GM12875 (cell line): Measurements from ENCODE around the gene KRTAP1-4.

Source experiments
- H3K4me3 ChIP-seq: one replicate; pipeline ENCODE4 v1.5.1; 2011; ENCODE audit warnings: low read depth, low read length, control low read depth
- TF ChIP-seq, protein P1 (sequence below): IDR thresholded peaks from 2 replicates; pipeline ENCODE4 v1.5.1; 2011; ENCODE audit warnings: low read depth, mild to moderate bottlenecking, control low read depth, inconsistent platforms, low read length, moderate library complexity, borderline replicate concordance; ENCODE audit not compliant: insufficient read depth

The KRTAP1-4 gene

DNA sequence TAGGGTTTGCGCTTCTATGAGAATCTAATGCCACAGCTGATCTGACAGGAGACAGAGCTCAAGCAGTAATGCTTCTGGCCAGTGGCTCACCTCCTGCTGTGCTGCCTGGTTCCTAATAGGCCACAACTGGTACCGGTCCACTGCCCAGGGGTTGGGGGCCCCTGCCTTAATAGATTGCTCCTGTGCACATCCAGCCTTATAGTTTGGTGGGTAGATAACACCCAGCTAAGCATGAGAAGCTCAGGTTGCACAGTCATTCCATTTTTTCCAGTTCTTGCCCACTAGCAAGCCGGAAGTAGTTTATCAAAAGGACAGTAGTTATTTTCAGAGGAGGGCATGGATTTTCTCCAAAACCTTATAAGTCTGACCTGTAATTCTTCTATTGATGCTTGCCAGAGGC, 10.6 kb downstream of the KRTAP1-4 start:
- TF ChIP-seq, protein P1, sequence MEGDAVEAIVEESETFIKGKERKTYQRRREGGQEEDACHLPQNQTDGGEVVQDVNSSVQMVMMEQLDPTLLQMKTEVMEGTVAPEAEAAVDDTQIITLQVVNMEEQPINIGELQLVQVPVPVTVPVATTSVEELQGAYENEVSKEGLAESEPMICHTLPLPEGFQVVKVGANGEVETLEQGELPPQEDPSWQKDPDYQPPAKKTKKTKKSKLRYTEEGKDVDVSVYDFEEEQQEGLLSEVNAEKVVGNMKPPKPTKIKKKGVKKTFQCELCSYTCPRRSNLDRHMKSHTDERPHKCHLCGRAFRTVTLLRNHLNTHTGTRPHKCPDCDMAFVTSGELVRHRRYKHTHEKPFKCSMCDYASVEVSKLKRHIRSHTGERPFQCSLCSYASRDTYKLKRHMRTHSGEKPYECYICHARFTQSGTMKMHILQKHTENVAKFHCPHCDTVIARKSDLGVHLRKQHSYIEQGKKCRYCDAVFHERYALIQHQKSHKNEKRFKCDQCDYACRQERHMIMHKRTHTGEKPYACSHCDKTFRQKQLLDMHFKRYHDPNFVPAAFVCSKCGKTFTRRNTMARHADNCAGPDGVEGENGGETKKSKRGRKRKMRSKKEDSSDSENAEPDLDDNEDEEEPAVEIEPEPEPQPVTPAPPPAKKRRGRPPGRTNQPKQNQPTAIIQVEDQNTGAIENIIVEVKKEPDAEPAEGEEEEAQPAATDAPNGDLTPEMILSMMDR, result no peak
- no peak overlapping the region for H3K4me3 ChIP-seq

DNA sequence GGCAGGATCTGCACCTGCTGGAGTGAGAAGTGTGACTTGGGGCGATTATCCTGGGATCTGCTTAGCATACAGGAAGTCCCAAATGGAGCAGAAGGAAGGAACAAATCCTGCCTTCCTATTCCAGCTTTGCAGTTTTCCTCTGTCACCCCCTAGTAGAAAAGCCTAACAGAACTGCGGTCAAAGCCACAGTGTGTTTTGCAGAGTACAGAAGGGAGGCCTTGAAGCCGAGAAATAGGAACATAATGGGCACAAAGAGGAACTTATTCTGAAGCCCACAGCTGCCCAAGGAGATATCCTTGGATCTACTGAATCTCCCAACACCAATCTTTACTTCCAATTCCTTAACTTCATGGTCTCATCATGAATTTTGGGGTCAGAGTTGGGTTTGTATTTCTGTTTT, 11.5 kb downstream of the KRTAP1-4 start:
- no peak overlapping the region for H3K4me3 ChIP-seq
- TF ChIP-seq, protein P1, result no peak

DNA sequence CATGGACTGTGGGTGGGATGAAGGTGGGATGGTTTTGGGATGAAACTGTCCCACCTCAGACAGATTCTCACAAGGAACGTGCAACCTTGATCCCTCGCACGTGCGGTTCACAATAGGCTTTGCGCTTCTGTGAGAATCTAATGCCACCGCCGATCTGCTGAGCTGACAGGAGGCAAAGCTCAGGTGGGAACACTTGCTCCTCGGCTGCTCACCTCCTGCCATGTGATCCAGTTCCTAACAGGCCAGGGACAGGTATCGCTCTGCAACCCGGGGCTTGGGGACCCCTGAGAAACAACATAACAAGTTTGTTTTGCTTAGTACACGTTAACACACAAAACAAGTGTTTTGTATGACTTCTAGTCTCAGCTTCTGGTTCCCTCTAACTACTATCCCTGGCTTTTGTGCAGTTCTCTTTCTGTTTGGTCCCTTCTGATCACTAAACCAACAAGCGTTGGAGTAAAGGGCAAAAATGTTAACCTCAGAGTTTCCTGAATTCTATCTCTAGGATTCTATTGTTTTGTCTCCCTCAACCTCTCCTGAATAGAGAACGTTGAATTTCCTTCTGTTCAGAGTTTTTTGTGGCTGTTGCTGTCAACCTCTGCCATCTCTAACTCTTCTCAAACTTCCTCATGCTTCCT, 13.3 kb downstream of the KRTAP1-4 start:
- no peak overlapping the region for H3K4me3 ChIP-seq
- TF ChIP-seq, protein P1, result no peak

DNA sequence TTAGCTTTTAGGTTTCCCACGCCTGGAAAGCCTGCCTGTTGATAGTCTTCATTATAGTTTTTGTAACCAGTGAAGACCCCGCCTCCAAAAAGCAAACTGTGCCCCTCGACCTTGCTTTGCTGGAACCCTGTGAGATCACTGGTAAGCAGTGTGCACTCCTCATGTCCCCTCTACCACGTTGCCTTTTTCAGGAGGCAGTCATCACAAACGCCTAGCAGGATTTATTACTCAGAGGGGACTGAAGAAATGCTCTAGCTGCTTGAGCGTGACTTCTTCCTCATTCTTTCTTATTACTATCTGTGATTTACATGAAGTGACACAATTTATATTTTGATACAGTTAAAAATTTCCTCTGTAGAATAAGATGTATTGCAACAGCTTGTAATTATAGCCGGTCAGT, 14.5 kb downstream of the KRTAP1-4 start:
- no peak overlapping the region for H3K4me3 ChIP-seq
- TF ChIP-seq, protein P1, result no peak

DNA sequence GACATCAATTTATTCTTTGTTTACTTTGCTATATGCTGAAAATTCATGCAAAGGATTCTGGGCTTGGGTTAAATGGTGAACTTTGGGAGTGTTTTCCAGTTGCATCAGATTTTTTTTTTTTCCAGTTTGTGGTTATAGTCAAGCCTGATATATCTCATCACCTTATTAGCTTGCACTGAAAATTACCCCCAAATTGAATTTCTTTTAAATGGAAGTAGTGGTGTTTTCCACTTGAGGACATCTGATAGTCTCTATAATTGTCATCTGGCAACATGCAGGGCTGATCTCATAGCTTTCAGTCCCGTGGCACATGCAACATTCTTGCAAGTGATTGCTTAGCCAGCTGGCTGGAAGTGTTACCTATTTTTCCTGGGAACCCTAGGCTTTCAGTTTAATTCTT, 16.4 kb downstream of the KRTAP1-4 start:
- H3K4me3 ChIP-seq, result no peak overlapping the region
- TF ChIP-seq, protein P1, result no peak

DNA sequence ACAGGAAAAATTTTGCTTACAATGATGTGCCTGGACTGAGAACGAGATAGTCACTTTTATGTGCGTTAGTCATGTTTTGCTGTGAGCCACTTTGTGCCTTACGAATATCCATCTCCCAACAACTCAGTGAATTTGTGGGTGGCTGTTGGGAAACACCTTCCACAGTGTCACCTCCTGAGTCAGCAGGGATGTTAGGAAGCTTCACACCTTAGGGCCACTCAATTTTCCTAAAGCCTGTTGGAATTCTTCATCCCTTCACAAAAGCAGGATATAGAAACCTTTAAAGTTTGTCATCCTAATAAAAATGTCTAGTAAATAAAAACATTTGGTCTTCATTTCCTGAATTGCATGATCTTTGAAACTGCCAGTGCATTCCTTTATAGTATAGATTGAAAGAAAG, 16.8 kb downstream of the KRTAP1-4 start:
- TF ChIP-seq, protein P1, result no peak
- no peak overlapping the region for H3K4me3 ChIP-seq

DNA sequence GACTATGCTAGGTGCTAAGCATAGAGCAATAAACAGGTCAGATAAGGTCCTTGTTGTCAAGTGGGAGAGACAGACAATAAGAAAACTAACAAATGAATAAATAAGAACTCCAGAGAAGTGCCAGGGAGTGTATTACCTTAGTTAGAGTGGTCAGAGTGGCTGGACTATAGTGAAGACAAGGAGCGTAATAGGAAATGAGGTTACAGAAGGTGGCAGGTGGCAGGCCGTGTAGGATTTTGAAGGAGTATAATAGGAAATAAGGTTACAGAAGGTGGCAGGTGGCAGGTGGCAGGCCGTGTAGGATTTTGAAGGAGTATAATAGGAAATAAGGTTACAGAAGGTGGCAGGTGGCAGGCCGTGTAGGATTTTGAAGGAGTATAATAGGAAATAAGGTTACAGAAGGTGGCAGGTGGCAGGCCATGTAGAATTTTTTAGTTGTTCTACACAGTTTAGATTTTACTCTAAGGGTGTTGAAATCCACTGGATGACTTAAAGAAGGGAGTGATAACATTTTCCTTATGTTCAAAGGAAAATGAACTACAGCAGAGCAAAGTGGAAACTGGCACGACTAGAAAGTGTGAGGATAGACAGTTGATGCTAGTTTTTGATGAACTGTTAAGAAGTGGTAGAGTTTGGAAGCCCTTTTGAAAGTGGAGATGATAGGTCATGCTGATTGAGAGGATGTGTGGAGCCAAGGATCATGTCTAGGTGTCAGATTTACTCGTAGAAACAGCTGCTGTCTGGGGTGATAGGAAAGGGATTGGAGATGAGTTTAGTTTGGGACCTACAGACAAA, 17.5 kb downstream of the KRTAP1-4 start:
- H3K4me3 ChIP-seq, result no peak overlapping the region
- TF ChIP-seq, protein P1, result no peak
